GM18507 (cell line): Measurements from ENCODE around the gene FGD5.

ENCODE experiments used
- DNase-seq: peaks from one replicate; pipeline ENCODE4 v3.0.0; 2011; ENCODE audit warnings: low read depth; ENCODE audit not compliant: insufficient read length; ENCODE audit errors: extremely low spot score
- FAIRE-seq: peaks from 2 replicates; lab custom pipeline; 2011; peaks lifted over from hg19 to GRCh38; lab: Jason Lieb, UNC

Gene FGD5

DNA sequence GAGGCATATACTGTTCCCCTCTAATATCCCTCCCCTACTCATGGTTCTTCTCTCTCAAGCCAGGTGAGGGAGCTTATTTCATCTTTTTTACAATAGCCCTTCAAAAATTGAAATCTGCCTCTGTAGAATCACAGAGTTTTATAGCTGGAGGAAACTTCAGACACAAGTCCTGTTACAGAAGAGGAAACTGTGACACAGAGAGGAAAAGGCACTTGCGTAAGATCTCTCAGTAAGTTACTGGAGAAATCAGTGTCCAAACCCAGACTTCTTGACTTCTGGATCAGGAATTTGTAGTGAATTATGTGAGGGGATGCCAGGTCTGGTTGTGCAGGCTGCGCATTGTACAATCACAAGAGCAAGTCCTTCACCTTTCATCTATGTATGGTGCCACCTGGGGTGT is 4.6 kb downstream of the FGD5 start:
- FAIRE-seq (no peak), DNase-seq (no peak)

DNA sequence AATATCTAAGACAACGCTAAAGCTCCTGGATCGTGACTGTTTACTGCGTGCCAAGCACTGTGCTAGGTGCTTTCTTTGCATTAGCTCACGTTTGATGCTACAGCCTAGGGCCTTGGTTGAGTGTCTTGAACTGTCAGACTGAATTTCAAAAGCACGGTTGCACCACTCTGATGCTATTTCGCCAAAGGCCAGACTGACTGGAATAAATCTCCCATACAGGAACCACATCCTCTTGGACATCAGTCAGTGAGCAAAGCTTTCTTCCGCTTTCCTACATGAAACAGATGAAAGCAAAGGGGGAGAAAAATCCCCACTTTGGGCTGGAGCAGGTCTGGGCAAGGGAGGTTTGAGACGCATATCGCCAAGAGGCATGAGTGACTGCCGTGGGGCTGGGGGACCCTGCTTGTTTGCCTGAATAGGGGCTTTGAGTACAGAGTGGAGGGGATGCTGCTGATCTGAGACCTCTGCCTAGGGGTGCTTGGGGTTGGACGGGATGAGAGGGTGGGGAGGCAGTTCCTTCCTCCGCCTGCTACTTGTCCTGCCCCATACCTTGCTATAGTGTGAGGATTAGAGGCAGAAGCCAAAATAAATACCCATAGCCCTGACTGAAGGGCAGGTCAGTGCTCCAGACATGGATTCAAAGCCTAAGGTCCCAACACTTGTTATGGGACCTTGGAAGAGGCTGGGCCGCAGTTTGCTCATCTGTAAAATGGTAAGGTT is 5.3 kb downstream of the FGD5 start:
- DNase-seq (no peak), FAIRE-seq (no peak)

DNA sequence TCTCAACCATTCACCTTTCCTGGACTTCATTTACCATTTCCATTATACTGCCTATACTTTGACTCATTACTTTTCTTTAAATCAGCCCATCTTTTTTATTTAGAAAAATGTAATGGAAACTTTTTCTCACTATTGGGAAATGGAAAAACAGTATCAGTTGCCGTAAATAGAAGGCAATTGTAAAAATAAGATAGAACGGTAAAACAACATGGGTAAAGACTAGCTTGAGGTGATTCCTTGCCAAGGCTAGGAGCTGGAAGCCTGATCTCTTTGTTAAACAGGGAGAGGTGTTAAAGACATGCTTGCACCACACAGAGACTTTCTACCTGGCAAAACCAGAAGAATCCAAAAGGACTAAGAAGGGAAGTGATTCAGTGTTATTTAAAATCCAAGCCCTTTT is 5.9 kb downstream of the FGD5 start:
- FAIRE-seq: no peak
- no peak for DNase-seq

DNA sequence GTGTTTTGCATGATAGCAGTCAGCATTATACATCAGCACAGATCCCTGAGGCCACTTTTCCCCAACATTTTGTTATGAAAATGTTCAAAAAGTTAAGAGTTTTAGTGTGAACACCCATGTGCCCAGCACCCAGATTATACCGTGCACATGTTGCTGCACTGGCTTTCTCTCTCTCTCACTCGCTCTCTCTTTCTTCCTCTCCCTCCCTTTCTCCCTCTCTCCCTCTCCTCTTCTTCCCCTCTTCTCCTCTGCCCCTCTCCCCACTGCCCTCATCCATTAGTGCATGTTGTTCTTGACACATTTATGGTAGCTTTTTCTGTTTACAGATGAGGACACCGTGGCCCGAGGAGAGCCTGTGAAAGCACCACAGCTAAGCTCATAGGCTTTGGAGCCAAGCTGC is 7.3 kb downstream of the FGD5 start:
- FAIRE-seq: no peak

DNA sequence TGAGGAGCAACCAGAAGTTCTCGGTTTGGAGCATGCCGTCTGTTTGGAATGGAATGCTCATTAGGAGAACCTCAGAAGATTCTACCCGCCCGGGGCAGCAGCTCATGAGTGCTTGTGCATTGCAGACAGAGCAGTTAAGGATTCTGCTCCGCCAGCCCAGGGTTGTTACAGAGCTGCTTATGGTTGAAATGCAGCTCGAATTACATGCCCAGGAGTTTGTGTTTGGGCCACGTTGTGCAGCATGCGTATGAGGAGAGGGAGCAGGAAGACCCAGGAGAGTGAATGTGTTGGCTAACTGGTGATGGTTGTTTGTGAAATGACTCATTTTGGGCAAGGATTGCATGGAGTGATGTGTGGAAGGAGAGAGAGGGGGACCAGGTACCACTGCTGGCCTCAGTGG is 9.0 kb downstream of the FGD5 start:
- DNase-seq (no peak), FAIRE-seq (no peak)

More for the DNA sequence above, 7.3 kb downstream of the FGD5 start:
- DNase-seq: no peak

DNA sequence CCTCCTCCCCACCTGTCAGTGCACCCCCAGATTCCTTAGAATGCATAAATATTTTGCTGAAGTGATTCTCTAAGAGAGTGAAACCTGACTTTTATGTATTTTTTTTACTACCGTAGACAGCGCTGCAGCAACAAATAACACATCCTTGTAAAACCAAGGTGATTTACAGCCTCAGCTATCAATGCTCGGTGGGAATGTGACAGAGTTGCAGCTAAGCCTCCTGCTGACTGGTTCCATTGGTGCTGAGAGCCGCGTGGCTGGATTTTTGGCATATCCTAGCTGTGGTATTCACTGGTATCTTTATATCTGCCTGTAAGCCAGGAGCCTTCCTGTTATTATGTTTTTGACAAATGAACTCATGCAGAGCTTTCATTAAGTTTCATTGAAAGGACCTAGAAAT is 11.0 kb downstream of the FGD5 start:
- FAIRE-seq (no peak), DNase-seq (no peak)

DNA sequence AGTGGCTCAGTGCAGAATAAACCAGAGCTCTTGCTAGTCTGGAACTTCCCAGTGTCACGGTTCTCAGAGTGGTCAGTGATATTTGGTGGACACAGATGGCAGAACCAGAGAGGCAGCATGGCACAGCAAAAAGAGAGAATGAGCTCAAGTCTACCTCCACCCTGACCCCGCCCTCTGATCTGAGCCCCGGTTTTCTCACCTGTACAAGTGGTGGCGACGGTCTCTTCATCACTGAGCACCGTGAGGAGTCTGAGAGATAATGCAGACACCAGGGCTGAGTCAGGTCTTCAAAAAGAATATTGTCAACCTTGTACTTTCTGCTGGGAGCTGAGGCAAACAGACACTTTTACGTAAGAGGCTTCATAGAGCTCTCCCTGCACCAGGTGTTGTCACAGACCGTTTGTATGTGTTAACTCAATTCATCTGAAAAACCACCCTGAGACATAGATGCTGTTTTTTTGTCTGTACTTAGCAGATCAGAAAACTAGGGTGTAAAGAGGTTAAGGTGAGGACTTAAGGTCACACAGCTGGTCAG is 13.2 kb downstream of the FGD5 start:
- FAIRE-seq (no peak), DNase-seq (no peak)

DNA sequence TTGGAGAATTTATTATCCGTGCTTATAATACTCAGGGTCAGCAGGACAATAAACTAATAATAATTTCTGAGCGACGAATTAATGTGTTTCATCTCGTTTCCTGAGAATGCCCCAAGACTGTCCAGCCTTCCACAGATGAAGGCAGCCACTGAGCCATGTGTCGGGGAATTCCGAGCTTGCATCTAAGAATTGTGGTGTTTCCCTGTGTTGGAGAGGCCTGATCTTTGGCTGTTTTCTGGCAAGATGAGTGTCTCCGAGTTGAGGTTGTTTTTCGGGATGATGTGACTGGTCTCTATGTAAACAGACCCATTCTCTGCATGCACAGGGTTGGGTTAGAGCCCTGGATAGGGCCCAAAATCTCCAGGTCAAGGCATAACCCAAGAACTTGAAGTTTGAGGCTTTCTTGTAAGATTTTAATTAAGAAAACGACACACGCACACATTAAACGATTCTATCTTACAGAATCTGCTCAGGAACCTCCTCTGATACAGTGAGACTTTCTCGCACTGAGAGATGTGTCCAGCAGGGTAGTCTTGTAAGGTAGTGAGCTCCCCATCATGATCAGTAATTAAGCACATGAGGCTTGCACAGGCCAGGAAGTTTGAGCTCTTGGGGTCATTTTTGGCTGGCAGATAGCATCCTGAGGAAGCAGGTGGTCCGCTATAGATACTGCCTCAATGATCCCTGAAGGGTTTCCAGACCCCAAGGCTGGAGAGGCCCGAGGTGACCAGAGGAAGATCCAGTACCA is 14.4 kb downstream of the FGD5 start:
- FAIRE-seq: no peak

DNA sequence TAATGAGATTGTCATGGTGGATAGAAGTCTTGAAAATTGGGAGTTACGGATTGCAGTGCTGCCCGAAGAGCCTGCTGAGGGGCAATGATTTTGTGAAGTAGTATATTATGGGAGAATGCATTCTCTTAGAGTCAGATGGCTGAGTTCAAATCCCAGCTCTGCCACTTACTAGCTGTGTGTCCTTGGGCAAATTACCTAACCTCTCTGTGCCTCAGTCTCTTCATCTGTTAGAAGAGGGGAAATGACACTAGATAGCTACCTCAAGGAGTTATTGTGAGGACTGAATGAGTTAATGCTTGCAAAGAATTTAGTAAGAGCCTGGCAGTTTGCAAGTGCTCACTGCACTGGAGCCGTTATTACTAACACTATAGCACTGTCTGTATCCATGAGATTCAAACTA is 15.4 kb downstream of the FGD5 start:
- no peak for DNase-seq
- no peak for FAIRE-seq

More for the DNA sequence above, 14.4 kb downstream of the FGD5 start:
- no peak for DNase-seq

DNA sequence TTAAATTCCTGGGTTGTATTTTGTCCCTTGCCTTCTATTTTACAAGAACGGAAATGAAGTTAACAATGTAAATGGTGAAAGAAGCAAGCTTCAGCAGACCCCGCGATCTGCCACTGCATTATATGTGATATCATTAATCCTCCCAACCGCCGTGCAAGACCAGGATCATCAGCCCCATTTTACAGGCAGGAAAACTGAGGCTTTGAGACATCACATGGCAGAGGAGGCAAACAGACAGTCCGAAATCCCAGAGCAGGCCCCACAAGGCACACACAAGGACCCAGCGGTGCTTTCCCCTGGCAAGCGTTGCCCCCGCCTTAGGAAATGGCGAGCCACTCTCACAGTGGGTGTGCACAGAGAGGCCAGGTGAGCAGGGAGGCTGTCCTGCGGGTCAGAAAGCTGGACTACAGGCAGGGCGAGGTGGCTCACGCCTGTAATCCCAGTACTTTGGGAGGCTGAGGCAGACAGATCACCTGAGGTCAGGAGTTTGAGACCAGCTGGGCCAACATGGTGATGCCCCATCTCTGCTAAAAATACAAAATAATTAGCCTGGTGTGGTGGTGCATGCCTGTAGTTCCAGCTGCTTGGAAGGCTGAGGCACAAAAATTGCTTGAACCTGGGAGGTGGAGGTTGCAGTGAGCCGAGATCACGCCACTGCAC is 16.2 kb downstream of the FGD5 start:
- DNase-seq (no peak), FAIRE-seq (no peak)

DNA sequence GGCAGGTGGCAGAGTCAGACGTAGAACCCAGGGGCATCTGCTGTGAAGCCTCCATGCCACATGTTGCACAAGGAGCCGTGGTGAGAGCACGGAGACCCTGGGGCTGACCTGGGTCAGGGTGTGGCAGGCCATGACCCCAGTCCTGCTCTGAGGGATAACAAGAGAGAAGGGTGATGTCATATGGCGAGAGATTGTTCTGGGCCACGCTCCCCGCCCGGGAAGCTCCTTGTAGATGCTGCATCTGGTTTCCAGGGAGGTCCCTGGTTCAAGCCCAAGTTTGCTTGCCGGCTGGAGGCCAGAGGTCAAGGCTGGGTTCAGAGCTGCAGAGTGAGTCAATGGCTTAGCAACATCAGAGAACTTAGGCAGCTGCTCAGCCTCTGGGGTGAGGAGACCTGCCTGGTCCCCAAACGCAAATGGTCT is 17.3 kb downstream of the FGD5 start:
- DNase-seq (no peak), FAIRE-seq (no peak)

DNA sequence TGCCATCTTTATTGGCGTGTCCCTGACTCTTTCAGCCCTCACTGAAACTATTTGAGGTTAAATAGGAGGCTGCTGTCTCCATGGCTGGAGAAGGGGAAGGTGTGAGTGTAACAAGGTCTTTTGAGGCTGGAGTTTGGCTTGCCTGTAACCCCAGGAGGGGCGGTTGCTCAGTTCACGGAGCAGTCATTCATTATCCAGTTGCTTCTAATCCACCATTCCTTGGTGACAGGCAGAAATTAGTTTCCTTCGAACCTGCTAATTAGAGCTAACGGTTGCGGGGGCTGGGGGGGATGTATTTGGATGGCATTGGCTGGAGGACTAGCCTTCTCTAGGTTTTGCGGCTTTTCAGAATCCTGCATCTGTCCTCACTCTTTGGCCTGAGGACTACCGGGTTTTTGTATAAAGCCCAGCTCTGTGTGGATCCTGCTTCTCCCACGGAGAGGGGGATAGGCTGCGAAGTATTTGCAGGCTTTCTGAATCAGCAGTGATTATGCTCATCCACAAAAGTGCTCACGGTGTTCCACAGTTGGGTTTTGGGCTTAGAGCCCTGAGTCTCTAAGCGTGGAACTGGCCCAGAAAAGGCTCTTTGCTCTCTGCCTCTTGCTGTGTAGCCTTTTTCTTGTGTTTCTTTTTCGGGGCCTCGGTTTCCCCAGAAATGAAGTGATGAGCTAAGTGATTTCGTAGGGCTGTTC is 18.6 kb downstream of the FGD5 start:
- DNase-seq: no peak
- FAIRE-seq: no peak

DNA sequence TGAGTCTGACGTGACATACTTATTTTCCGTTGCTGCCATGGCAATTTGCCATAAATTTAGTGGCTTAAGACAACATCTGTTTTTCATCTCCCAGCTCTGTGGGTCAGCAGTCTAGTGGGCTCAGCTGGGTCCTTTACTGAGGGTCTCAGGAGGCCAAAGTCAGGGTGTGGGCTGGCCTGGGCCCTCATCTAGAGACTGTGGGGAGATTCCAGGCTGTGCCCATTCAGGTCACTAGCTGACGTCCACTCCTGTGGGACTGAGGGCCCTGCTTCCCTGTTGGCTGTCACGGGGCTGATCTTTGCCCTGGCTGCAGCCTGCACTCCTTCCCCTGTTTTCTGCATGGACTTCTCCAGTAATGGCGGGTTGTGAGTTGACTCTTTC is 19.1 kb downstream of the FGD5 start:
- DNase-seq: no peak
- no peak for FAIRE-seq

DNA sequence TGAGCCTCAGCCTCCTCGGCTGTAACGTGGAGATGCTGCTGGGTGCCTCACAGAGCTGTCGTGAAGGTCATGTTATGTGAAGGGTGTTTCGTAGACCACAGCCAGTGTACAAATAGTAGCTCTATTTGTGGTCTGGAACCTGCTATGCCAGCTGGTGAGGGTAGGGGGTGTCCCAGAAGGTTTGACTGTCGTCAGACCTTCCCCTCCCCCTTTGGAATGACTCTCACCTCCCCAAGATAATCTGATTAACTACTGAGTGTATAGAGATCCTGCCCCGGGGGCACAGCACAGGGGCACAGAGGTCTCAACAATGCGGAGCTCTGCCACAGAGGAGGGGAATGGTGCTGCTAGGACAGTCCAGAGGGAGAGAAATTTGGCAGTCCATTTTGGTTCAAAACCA is 20.5 kb downstream of the FGD5 start:
- FAIRE-seq (no peak), DNase-seq (no peak)

DNA sequence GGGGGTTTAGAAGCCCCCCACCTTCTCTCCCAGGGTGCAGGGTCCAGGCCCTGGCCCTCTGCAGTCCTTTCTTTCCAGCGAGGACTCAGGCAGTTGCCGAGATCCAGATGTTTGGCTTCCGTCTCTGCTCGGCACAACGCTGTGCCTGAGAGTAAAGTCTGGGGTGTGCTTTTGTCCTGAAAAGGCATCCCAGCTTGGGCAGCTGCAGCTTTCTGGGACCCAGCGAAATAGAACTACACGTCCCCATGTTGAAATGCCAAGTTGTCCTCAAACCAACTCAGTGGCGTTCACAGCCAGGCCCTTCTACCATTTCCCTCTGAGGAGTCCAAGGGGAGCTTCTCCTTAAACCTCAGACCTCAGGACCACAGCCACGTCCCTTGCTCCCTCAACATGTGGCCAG is 23.1 kb downstream of the FGD5 start:
- FAIRE-seq (no peak), DNase-seq (no peak)

DNA sequence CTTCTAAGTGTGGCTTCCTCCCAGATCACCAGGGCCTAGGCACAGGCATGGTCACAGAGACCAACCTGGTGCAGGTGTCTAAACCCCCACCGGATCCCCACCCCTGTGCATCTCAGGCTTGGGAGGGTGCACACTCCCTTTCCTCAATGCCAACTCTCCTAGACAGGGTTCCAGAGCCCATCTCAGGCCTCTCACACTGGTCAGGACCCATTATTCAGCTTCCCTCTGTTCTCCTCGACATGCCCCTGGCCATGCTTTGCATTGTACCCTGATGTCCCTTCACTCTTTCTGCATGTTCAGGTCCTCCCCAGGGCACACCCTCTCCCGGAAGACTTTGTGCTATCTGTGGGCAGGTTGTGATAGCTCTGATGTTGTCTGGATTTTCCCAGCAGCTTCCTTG is 23.5 kb downstream of the FGD5 start:
- FAIRE-seq (no peak), DNase-seq (no peak)

DNA sequence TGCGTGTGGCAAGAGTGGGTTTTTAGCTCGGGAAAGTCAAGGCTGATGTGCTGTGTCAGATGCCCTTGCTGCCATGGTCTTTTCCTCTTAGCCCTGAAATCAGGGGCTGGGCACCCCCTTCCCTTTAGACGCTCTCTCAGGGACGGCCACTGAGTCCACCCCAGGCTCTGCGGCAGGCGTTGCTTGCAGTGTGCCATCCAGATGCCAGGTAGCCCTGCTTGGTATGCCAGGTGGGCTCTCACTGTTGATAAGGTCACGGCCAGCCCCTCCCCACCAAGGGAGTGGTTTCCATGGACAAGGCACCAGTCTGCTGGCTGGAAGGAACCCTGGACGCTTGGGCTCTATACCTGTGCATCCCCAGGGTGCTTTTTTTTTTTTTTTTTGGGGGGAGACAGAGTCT is 24.6 kb downstream of the FGD5 start:
- FAIRE-seq: no peak
- no peak for DNase-seq

DNA sequence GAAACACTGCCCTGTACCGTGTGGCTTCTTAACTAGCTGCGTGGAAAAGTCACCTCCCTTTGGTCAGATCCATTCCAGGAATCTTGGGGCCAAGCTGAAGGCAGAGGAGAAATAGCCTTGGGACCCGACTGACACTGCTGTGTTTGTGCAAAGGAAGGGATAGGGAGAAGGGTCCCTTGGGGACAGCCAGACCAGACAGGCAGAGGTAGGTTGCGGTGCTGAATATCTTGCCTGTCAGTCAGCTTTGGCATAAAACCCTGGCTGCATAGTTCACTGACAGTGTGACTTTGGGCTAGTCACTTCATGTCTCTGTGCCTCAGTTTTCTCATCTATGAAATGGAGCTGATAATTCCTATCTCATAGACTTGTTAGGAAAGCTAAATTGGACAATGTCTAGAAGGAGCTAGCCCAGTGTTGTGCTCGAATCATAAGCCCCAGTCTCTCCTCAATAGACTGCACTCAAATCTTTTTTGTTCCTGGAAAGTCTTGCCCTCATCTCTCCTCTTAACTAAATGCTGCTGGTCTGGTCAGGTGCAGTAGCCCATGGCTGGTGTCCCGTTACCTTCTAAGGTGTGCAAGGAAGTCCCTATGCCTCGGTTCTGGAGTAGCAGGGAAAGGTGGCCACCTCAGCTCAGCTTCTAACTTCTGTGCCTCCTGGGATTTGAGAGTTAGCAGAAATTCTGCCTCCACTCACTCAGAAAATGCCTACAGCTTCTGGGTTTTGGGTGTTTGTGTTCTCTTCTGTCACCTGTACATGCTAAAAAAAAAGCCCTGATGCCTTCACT is 25.8 kb downstream of the FGD5 start:
- DNase-seq (no peak), FAIRE-seq (no peak)

DNA sequence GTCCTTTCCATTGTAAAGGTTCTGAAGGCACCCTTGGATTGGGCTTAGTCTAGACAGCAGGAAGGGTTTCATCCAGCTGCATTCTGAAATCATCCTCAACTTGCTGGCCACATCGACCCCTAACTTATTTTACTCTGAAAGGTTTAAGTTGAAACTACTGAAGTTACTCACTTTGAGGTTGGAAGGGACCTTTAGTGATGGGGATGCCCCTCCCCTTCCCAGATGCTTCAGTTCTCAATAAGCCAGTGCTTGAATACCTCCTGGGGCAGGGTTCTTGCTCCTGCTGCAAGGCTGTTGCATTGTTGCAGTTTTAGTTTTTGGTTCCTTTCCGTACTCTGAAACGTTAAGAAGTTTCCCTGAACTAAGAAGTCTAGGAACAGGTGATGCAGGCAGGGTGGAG is 26.4 kb downstream of the FGD5 start:
- FAIRE-seq (no peak), DNase-seq (no peak)
